ENCODE data around the gene OPN1MW2. TPM values are rescaled to one million over a fixed set of nuclear protein-coding genes. Genes with fewer than 3 reads are reported as not detected.
"Not testable (repeated sequence)": the region's sequence is repeated elsewhere in the genome, so short reads cannot be mapped to it uniquely, and the experiment has no call there.

OPN1MW2 gene
- total RNA-seq, 1 experiment from 2014 or later: not detected

GRCh38 chrX:154194316-154194715 is 25.2 kb upstream of the OPN1MW2 start:
- not testable (repeated sequence) for H3K14ac ChIP-seq (ENCODE audit: insufficient read depth, low read length); H3K4me1 ChIP-seq (ENCODE audit: insufficient read depth, low read length); H3K9me3 Mint-ChIP-seq; H3K4me3 Mint-ChIP-seq; H3K27ac ChIP-seq (ENCODE audit: insufficient read length, low read depth, low read length); H2BK120ac ChIP-seq (ENCODE audit: low read depth, low read length, poor library complexity, severe bottlenecking); H3K79me1 ChIP-seq (ENCODE audit: insufficient read depth, low read depth, low read length, poor library complexity, severe bottlenecking); H3K23ac ChIP-seq (ENCODE audit: insufficient read length, low read depth, low read length); H3K4me1 Mint-ChIP-seq; H3K56ac ChIP-seq (ENCODE audit: insufficient read length, low read depth, low read length); H4K20me1 ChIP-seq (ENCODE audit: control insufficient read depth, insufficient read depth, insufficient read length); H3K36me3 Mint-ChIP-seq (ENCODE audit: insufficient read depth in 1 of 3, low read depth in 3 of 3); H2BK20ac ChIP-seq (ENCODE audit: low read depth, low read length, poor library complexity, severe bottlenecking); H2AK5ac ChIP-seq (ENCODE audit: insufficient read length, low read length); H2BK15ac ChIP-seq (ENCODE audit: low read depth, low read length); H3T11ph ChIP-seq (ENCODE audit: low read length); H2AFZ ChIP-seq (ENCODE audit: low read length); H3K9ac ChIP-seq (ENCODE audit: extremely low read depth, insufficient read length, low read length); H3K4ac ChIP-seq (ENCODE audit: low read depth, low read length); H2BK5ac ChIP-seq (ENCODE audit: insufficient read length, low read length); H4K91ac ChIP-seq (ENCODE audit: insufficient read length, low read depth, low read length); H4K5ac ChIP-seq (ENCODE audit: insufficient read length, low read depth, low read length); H3K9me3 ChIP-seq (ENCODE audit: control insufficient read depth, low read depth, low read length); H3K27me3 ChIP-seq (ENCODE audit: insufficient read depth, low read length); H3K4me2 ChIP-seq (ENCODE audit: insufficient read depth, insufficient read length, low read length); H4K8ac ChIP-seq (replicated peaks; ENCODE audit: insufficient read length, low read depth, low read length); H3K27ac Mint-ChIP-seq; H3K23me2 ChIP-seq (ENCODE audit: insufficient read length, low read depth, low read length, poor library complexity, severe bottlenecking); H3K27me3 Mint-ChIP-seq (ENCODE audit: low read depth); H3K79me2 ChIP-seq (ENCODE audit: insufficient read depth, low read length); H2BK12ac ChIP-seq (ENCODE audit: insufficient read length, low read depth, low read length); H3K18ac ChIP-seq (ENCODE audit: insufficient read length, low read depth, low read length); DNase-seq
- no CpG with 5 or more reads among the region's 2 CpGs for WGBS (ENCODE audit: extremely low coverage, insufficient read length, low lambda C conversion rate)

- H3K9me3 Mint-ChIP-seq; H2AK5ac ChIP-seq (ENCODE audit: insufficient read length, low read length); H2AFZ ChIP-seq (ENCODE audit: low read length); H3K4ac ChIP-seq (ENCODE audit: low read depth, low read length); H3K4me1 Mint-ChIP-seq; H3K4me2 ChIP-seq (ENCODE audit: insufficient read depth, insufficient read length, low read length); H3K18ac ChIP-seq (ENCODE audit: insufficient read length, low read depth, low read length); H3K79me1 ChIP-seq (ENCODE audit: insufficient read depth, low read depth, low read length, poor library complexity, severe bottlenecking); H3K9me3 ChIP-seq (ENCODE audit: control insufficient read depth, low read depth, low read length); H3T11ph ChIP-seq (ENCODE audit: low read length); H3K4me1 ChIP-seq (ENCODE audit: insufficient read depth, low read length); DNase-seq; H4K5ac ChIP-seq (ENCODE audit: insufficient read length, low read depth, low read length); H3K79me2 ChIP-seq (ENCODE audit: insufficient read depth, low read length); H3K27ac ChIP-seq (ENCODE audit: insufficient read length, low read depth, low read length); H2BK15ac ChIP-seq (ENCODE audit: low read depth, low read length); H3K23me2 ChIP-seq (ENCODE audit: insufficient read length, low read depth, low read length, poor library complexity, severe bottlenecking); H4K8ac ChIP-seq (replicated peaks; ENCODE audit: insufficient read length, low read depth, low read length); H3K36me3 Mint-ChIP-seq (ENCODE audit: insufficient read depth in 1 of 3, low read depth in 3 of 3); H2BK20ac ChIP-seq (ENCODE audit: low read depth, low read length, poor library complexity, severe bottlenecking); H3K14ac ChIP-seq (ENCODE audit: insufficient read depth, low read length); H2BK12ac ChIP-seq (ENCODE audit: insufficient read length, low read depth, low read length); H2BK5ac ChIP-seq (ENCODE audit: insufficient read length, low read length); H4K91ac ChIP-seq (ENCODE audit: insufficient read length, low read depth, low read length); H2BK120ac ChIP-seq (ENCODE audit: low read depth, low read length, poor library complexity, severe bottlenecking); H3K56ac ChIP-seq (ENCODE audit: insufficient read length, low read depth, low read length); H3K27me3 Mint-ChIP-seq (ENCODE audit: low read depth); H4K20me1 ChIP-seq (ENCODE audit: control insufficient read depth, insufficient read depth, insufficient read length); H3K23ac ChIP-seq (ENCODE audit: insufficient read length, low read depth, low read length); H3K9ac ChIP-seq (ENCODE audit: extremely low read depth, insufficient read length, low read length); H3K27ac Mint-ChIP-seq; H3K27me3 ChIP-seq (ENCODE audit: insufficient read depth, low read length); H3K4me3 Mint-ChIP-seq: not testable (repeated sequence)
- WGBS (ENCODE audit: extremely low coverage, insufficient read length, low lambda C conversion rate): no CpG with 5 or more reads among the region's 15 CpGs
Measured at GRCh38 chrX:154196466-154196865, 23.1 kb upstream of the OPN1MW2 start.
